HL-60/S4 (cell line): ENCODE measurements around the gene ZDHHC13.
"Not testable (repeated sequence)": the region's sequence is repeated elsewhere in the genome, so short reads cannot be mapped to it uniquely, and the experiment has no call there.

Experiments used
- in situ Hi-C: fragments of 300-500 bp; cut with MboI; formaldehyde crosslinking; loops from 2 replicates; pipeline ENCODE4 v1.14.3; 2022; ENCODE audit warnings: low sequenced_read_pairs

Gene ZDHHC13

GRCh38 chr11:19099093-19099492 lies 17.9 kb upstream of the ZDHHC13 start:
- in situ Hi-C loops: no loop called here

- in situ Hi-C loops: no loop called here
These were observed 16.1 kb upstream of the ZDHHC13 start for GRCh38 chr11:19100885-19101284.

GRCh38 chr11:19101796-19102520 lies 15.0 kb upstream of the ZDHHC13 start:
- in situ Hi-C loops: no loop called here

- in situ Hi-C loops: no loop called here
These were observed 14.5 kb upstream of the ZDHHC13 start for GRCh38 chr11:19102521-19102900.

GRCh38 chr11:19105011-19105410 lies 12.0 kb upstream of the ZDHHC13 start:
- in situ Hi-C loops: no loop called here

- in situ Hi-C loops: no loop called here
These were observed 9.8 kb upstream of the ZDHHC13 start for GRCh38 chr11:19107125-19107524.

GRCh38 chr11:19110295-19110694 lies 6.7 kb upstream of the ZDHHC13 start:
- in situ Hi-C loops: no loop called here

- in situ Hi-C loops: no loop called here
These were observed 5.2 kb upstream of the ZDHHC13 start for GRCh38 chr11:19111809-19112208.

- in situ Hi-C loops: no loop called here
These were observed 545 bp upstream of the ZDHHC13 start for GRCh38 chr11:19116276-19116970.

- in situ Hi-C loops: no loop called here
These were observed 761 bp downstream of the ZDHHC13 start for GRCh38 chr11:19117760-19118097.

GRCh38 chr11:19121646-19122045 lies 4.7 kb downstream of the ZDHHC13 start:
- in situ Hi-C loops: no loop called here

- in situ Hi-C loops: no loop called here
These were observed 6.1 kb downstream of the ZDHHC13 start for GRCh38 chr11:19122960-19123615.

GRCh38 chr11:19126562-19127325 lies 9.8 kb downstream of the ZDHHC13 start:
- in situ Hi-C loops: not testable (repeated sequence)

- in situ Hi-C loops: no loop called here
These were observed 17.0 kb downstream of the ZDHHC13 start for GRCh38 chr11:19134004-19134403.

GRCh38 chr11:19136884-19137283 lies 19.9 kb downstream of the ZDHHC13 start:
- in situ Hi-C loops: not testable (repeated sequence)

GRCh38 chr11:19145319-19145718 lies 28.4 kb downstream of the ZDHHC13 start:
- in situ Hi-C loops: no loop called here

- in situ Hi-C loops: no loop called here
These were observed 39.9 kb downstream of the ZDHHC13 start for GRCh38 chr11:19156892-19157291.

- in situ Hi-C loops: no loop called here
These were observed 43.9 kb downstream of the ZDHHC13 start for GRCh38 chr11:19160847-19161246.

- in situ Hi-C loops: no loop called here
These were observed 44.7 kb downstream of the ZDHHC13 start for GRCh38 chr11:19161651-19162050.

GRCh38 chr11:19162951-19163505 lies 46.1 kb downstream of the ZDHHC13 start:
- in situ Hi-C loops: no loop called here

- in situ Hi-C loops: no loop called here
These were observed 46.6 kb downstream of the ZDHHC13 start for GRCh38 chr11:19163617-19164016.
